ELF-1 (cell line): Measurements from ENCODE around the gene ANO10.

ENCODE experiments used
- DNase-seq: peaks from one replicate; pipeline ENCODE4 v3.0.0-alpha.2; 2016; ENCODE audit warnings: low read depth, low spot score

Gene ANO10

GRCh38 chr3:43317461-43318316, 304.1 kb downstream of the ANO10 start:
- DNase-seq: no peak

GRCh38 chr3:43316783-43317460, 304.9 kb downstream of the ANO10 start:
- DNase-seq: peak; percentile 19
